Measurements from ENCODE around the gene CYTH3.
A peak's percentile ranks its signal among the peaks of the same experiment; 100 is the strongest.
"Not testable (repeated sequence)": the region's sequence is repeated elsewhere in the genome, so short reads cannot be mapped to it uniquely, and the experiment has no call there.

The CYTH3 gene

GRCh38 chr7:6198689-6199595 lies 73.5 kb downstream of the CYTH3 start:
- no peak for FAIRE-seq
- DNase-seq (ENCODE audit: low spot score): no peak

DNA sequence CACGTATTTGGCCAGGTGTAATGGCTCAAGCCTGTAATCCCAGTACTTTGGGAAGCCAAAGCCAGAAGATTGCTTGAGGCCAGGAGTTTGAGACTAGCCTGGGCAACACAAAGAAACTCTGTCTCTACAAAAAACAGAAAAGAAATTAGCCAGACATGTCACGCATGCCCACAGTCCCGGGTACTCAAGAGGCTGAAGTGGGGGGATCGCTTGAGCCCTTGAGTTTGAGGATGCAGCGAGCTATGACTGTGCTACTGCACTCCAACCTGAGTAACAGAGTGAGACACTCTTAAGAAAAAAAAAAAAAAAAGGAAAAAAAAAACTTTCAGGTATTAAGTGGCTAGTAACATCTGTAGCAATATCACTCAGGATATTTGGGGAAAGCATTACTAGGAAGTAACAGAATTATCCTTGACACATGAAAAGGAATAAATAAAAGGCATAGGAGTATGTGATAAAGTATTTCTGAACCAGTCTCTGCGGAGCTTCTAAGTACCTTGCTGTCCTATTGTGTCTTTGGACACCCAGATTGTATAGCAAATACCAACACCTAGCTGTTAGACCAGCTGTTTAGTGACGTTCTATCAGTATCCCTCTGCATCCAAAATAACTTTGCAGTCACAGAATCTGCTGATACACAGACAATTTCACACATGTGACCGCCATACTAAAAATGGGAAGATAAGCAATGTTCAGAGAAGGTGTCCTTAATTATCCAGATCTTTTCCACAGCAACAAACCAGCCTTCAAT lies 74.4 kb downstream of the CYTH3 start:
- FAIRE-seq (no peak), DNase-seq (ENCODE audit: low spot score) (no peak)

GRCh38 chr7:6193709-6194108 lies 78.7 kb downstream of the CYTH3 start:
- DNase-seq (ENCODE audit: low spot score): no peak

DNA sequence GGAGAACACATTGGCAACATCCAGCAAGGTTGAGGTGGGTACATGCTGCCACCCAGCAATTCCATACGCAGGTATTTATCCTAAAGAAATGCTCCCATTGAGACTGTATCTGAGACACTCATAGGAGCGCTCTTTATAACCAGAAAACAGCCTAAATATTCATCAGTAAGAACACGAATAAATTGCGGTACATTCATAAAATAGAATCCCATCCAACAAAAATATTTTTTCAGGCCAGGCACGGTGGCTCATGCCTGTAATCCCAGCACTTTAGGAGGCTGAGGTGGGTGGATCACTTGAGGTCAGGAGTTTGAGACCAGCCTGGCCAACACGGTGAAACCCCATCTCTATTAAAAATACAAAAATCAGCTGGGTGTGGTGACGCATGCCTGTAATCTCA lies 81.9 kb downstream of the CYTH3 start:
- not testable (repeated sequence) for FAIRE-seq; DNase-seq (ENCODE audit: low spot score)

More at GRCh38 chr7:6193709-6194108, 78.7 kb downstream of the CYTH3 start:
- no peak for FAIRE-seq

DNA sequence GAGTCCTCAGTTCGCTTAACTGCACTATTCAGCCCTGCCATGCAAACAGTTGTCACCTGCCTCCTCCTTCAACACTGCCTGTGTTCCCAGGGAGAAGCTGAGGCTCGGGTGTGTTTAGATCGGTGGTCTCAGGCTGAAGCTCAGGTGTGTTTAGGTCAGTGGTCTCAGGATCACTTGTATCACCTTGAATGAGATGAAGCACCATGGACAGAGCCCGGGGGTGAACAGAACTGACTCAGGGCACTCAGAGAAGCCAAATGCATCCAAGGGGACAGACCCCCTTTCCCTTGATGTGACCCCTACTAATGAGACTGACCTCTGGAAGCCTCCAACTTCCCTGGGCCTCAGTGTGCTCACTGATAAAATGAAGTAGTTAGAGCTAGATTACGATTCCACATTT lies 84.0 kb downstream of the CYTH3 start:
- DNase-seq (ENCODE audit: low spot score) (no peak), FAIRE-seq (no peak)

- DNase-seq (ENCODE audit: low spot score): no peak
- FAIRE-seq: no peak
These were observed 85.8 kb downstream of the CYTH3 start for GRCh38 chr7:6186577-6186976.

GRCh38 chr7:6182993-6183392 lies 89.4 kb downstream of the CYTH3 start:
- FAIRE-seq (no peak), DNase-seq (ENCODE audit: low spot score) (no peak)

GRCh38 chr7:6181136-6181535 lies 91.3 kb downstream of the CYTH3 start:
- FAIRE-seq (no peak), DNase-seq (ENCODE audit: low spot score) (no peak)

DNA sequence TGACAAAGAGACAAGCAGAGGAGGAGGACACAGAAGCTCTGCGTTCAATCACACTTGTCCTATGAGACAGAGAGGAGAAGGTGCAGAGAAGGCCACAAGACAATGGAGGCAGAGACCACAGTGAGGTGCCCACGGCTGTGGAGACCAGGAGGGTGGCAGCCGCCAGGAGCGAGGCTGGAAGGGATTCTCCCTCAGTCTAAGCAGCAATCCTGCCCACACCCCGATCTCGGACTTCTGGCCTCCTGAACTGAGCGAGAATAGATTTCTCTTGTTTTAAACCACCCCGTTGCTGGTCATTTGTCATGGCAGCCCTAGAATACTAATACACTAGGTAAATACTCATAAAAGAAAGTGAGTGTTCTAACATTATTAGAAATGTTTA lies 92.1 kb downstream of the CYTH3 start:
- DNase-seq (ENCODE audit: low spot score) (no peak), FAIRE-seq (no peak)

GRCh38 chr7:6179620-6180343 lies 92.6 kb downstream of the CYTH3 start:
- FAIRE-seq (no peak), DNase-seq (ENCODE audit: low spot score) (no peak)

GRCh38 chr7:6178298-6179029 lies 94.0 kb downstream of the CYTH3 start:
- DNase-seq (ENCODE audit: low spot score): no peak
- no peak for FAIRE-seq

GRCh38 chr7:6175645-6176044 lies 96.8 kb downstream of the CYTH3 start:
- no peak for FAIRE-seq
- no peak for DNase-seq (ENCODE audit: low spot score)

DNA sequence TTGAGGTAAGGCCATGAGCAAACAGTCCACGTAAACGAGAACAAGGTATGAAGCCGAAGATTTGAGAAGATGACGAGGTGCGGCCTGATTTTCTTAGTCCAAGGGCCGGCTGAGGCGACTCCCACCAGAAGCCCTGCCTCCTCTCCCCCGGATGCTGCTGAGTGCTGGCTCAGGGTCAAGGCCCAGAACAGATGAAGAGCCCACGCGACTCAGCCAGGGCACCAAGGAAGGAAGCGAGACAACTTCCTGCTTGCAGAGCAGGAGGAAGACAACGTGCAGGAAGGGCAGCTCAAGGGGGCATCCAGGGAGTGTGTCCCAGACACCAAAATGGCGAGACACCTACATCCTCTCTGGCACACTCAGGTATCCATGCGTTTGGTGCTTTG lies 99.5 kb downstream of the CYTH3 start:
- FAIRE-seq (no peak), DNase-seq (ENCODE audit: low spot score) (no peak)

- FAIRE-seq: no peak
- peak; percentile 38 for DNase-seq (ENCODE audit: low spot score)
These were observed 100.1 kb downstream of the CYTH3 start for GRCh38 chr7:6172224-6172909.

- FAIRE-seq (no peak), DNase-seq (ENCODE audit: low spot score) (no peak)
These were observed 100.7 kb downstream of the CYTH3 start for GRCh38 chr7:6171532-6172223.

DNA sequence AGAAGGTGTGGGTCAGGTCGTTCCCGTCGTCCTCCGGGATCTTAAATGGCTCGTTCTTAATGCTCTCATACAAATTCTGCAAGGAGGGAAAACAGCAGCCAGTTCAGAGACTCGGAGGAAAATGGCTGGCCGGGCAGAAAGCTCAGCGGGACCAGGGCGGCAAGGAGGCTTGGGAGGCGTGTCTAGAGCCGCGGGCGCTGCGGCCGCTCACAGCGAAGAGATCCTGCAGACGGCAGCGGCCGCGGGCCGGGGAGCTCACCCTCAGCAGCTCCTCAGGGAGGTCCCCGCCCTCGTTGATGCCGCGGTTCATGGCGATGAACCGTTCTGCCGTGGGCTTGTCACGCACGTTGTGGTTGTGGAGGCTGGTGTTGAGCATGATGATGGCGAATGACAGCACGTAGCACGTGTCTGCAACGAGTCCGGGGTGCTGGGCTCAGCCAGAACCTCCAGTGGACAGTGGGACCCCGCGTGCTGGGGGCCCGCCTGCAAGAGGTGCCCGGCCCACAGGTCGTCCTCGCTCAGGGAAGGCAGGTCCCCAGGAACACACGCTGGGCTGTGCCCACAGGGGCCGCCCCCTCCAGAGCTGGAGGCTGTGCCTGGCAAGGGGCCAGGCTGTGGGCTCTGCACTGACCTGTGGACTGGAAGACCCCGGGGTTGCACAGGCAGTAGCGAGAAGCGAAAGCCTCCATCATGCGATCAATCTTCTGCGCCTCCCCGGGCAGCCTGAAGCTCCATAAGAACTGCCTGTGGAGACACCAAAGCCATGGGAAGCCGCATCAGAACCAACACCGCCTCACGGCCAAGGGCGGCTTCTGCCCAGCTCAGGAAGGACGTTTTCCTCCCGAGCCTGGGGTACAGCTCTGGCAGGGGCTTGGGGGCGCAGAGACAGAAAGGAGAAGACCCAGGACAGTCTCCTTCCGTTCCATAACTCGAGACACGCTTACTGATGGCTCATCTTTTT lies 101.6 kb downstream of the CYTH3 start:
- no peak for FAIRE-seq

GRCh38 chr7:6169805-6170520 lies 102.5 kb downstream of the CYTH3 start:
- DNase-seq (ENCODE audit: low spot score): no peak

More for the DNA sequence above, 101.6 kb downstream of the CYTH3 start:
- DNase-seq (ENCODE audit: low spot score): no peak

DNA sequence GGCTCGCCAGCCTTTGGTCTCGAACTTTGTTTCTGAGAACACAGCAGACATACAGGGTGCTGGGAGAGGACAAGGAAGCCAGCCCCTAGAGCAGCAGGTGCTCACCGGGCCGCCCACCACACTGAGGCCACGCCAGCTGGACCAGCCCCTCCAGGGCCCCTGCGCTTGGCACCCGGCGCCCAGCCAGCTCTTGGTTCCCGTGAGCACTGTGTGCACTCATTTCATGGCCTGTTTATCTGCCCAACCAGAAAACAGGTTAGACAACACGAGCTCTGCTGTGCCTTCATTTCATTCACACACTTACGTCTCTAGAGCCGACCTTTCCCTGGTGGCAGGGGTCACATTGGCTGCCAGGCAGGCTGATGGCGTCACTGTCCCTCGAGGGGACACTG lies 104.0 kb downstream of the CYTH3 start:
- DNase-seq (ENCODE audit: low spot score) (no peak), FAIRE-seq (no peak)

More at GRCh38 chr7:6169805-6170520, 102.5 kb downstream of the CYTH3 start:
- no peak for FAIRE-seq

Measured in RCC 7860 (cell line).